Esophagus squamous epithelium (tissue), 4 donors: ENCODE results near the gene UGT1A8.

Experiments
- POLR2A ChIP-seq, 4 donors: fragments of 450-650 bp; IDR thresholded peaks; one replicate each; pipeline ENCODE4 v1.6.1; 2017; ENCODE audit warnings: antibody characterized with exemption in 4 of 4, mild to moderate bottlenecking in 4 of 4, moderate library complexity in 3 of 4
- TF ChIP-seq, protein P1 (sequence below), 6 experiments: fragments of 450-650 bp in 4 of 6; fragments of 200-600 bp in 2 of 6; sonication (generic) in 2 of 6; IDR thresholded peaks; one replicate each; pipeline ENCODE4 v1.5.1; 2016 to 2019; ENCODE audit warnings: antibody characterized with exemption in 6 of 6, mild to moderate bottlenecking in 4 of 6, moderate library complexity in 4 of 6

DNA sequence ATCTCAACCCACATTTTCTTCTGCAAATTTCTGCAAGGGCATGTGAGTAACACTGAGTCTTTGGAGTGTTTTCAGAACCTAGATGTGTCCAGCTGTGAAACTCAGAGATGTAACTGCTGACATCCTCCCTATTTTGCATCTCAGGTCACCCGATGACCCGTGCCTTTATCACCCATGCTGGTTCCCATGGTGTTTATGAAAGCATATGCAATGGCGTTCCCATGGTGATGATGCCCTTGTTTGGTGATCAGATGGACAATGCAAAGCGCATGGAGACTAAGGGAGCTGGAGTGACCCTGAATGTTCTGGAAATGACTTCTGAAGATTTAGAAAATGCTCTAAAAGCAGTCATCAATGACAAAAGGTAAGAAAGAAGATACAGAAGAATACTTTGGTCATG, 150.6 kb downstream of the UGT1A8 start:
- TF ChIP-seq, protein P1, sequence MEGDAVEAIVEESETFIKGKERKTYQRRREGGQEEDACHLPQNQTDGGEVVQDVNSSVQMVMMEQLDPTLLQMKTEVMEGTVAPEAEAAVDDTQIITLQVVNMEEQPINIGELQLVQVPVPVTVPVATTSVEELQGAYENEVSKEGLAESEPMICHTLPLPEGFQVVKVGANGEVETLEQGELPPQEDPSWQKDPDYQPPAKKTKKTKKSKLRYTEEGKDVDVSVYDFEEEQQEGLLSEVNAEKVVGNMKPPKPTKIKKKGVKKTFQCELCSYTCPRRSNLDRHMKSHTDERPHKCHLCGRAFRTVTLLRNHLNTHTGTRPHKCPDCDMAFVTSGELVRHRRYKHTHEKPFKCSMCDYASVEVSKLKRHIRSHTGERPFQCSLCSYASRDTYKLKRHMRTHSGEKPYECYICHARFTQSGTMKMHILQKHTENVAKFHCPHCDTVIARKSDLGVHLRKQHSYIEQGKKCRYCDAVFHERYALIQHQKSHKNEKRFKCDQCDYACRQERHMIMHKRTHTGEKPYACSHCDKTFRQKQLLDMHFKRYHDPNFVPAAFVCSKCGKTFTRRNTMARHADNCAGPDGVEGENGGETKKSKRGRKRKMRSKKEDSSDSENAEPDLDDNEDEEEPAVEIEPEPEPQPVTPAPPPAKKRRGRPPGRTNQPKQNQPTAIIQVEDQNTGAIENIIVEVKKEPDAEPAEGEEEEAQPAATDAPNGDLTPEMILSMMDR (IDR thresholded peaks at IDR 0.05): no peak
- no peak for TF ChIP-seq POLR2A (IDR thresholded peaks at IDR 0.05)
